ENCODE measurements around the gene PLCB1.
"Not testable (repeated sequence)": the region's sequence is repeated elsewhere in the genome, so short reads cannot be mapped to it uniquely, and the experiment has no call there.

Gene PLCB1

GRCh38 chr20:8587251-8587650 lies 455.2 kb downstream of the PLCB1 start:
- H3K9ac ChIP-seq (ENCODE audit: low read length) = no peak overlapping the region
- H3K27ac ChIP-seq (ENCODE audit: low read depth, low read length) = no peak overlapping the region
- H3K4me1 ChIP-seq (ENCODE audit: insufficient read depth, low read length) = no peaks in the 10 kb centered on the region
- H3K9me3 ChIP-seq (ENCODE audit: low read length) = no peaks in the 10 kb centered on the region
- H3K27me3 ChIP-seq (ENCODE audit: control insufficient read depth in 1 of 2, insufficient read depth in 2 of 2, low read length in 2 of 2) = no peaks in the 10 kb centered on the region
- no peak overlapping the region for H3K4me3 ChIP-seq (ENCODE audit: low read depth in 1 of 2, low read length in 2 of 2)
- H3K36me3 ChIP-seq (ENCODE audit: insufficient read depth, low read length) = no peaks in the 10 kb centered on the region

GRCh38 chr20:8587810-8588209 lies 455.7 kb downstream of the PLCB1 start:
- Histone ChIP-seq H3K4me3 (ENCODE audit: low read depth in 1 of 2, low read length in 2 of 2) (no peak overlapping the region), H3K27me3 (ENCODE audit: control insufficient read depth in 1 of 2, insufficient read depth in 2 of 2, low read length in 2 of 2) (no peaks in the 10 kb centered on the region)

DNA sequence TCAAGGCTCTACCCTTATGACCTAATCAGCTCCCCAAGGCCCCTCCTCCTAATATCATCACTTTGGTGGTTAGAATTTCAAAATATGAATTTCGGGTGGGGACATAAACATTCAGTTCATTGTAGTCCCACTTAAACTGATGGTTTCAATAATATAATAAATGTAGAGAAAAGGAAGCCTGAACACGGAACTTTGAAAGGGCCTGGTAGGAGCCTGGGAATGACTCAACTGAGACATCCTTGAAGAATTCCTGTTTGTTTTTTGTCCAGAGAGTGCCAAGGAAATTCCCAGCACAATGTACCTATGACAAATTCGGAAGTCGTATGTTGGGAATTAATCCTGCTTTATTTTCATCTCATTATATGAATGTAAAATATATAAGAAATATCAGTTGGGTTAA lies 457.9 kb downstream of the PLCB1 start:
- no peak overlapping the region for H3K4me3 ChIP-seq (ENCODE audit: low read depth in 1 of 2, low read length in 2 of 2)
- H3K4me1 ChIP-seq (ENCODE audit: insufficient read depth, low read length) = peaks cover 7% of the 10 kb centered on the region
- no peaks in the 10 kb centered on the region for H3K36me3 ChIP-seq (ENCODE audit: insufficient read depth, low read length)
- H3K9ac ChIP-seq (ENCODE audit: low read length) = no peak overlapping the region
- H3K9me3 ChIP-seq (ENCODE audit: low read length) = no peaks in the 10 kb centered on the region
- H3K27ac ChIP-seq (ENCODE audit: low read depth, low read length) = no peak overlapping the region
- H3K27me3 ChIP-seq (ENCODE audit: control insufficient read depth in 1 of 2, insufficient read depth in 2 of 2, low read length in 2 of 2) = no peaks in the 10 kb centered on the region

More at GRCh38 chr20:8587810-8588209, 455.7 kb downstream of the PLCB1 start:
- no peak overlapping the region for H3K9ac ChIP-seq (ENCODE audit: low read length)
- no peaks in the 10 kb centered on the region for H3K9me3 ChIP-seq (ENCODE audit: low read length)
- no peaks in the 10 kb centered on the region for H3K4me1 ChIP-seq (ENCODE audit: insufficient read depth, low read length)
- no peaks in the 10 kb centered on the region for H3K36me3 ChIP-seq (ENCODE audit: insufficient read depth, low read length)
- no peak overlapping the region for H3K27ac ChIP-seq (ENCODE audit: low read depth, low read length)

DNA sequence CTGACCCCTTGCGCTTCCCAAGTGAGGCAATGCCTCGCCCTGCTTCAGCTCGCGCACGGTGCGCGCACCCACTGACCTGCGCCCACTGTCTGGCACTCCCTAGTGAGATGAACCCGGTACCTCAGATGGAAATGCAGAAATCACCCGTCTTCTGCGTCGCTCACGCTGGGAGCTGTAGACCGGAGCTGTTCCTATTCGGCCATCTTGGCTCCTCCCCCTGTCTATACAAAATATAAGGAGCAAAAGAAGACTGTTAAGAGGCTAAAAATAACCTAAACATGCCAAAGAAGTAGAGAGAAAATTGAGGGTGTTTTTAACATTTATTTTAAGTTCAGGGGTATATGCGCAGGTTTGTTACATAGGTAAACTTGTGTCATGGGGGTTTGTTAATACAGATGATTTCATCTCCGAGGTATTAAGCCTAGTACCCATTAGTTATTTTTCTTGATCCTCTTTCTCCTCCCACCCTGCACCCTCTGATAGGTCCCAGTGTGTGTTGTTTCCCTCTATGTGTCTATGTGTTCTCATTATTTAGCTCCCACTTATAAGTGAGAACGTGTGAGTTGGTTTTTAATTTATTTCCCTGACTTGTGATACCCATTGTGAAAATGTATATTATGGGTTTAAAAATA lies 469.0 kb downstream of the PLCB1 start:
- not testable (repeated sequence) for H3K27ac ChIP-seq (ENCODE audit: low read depth, low read length); H3K4me3 ChIP-seq (ENCODE audit: low read depth in 1 of 2, low read length in 2 of 2); H3K27me3 ChIP-seq (ENCODE audit: control insufficient read depth in 1 of 2, insufficient read depth in 2 of 2, low read length in 2 of 2); H3K36me3 ChIP-seq (ENCODE audit: insufficient read depth, low read length); H3K9me3 ChIP-seq (ENCODE audit: low read length); H3K9ac ChIP-seq (ENCODE audit: low read length)
- peaks cover 25% of the 10 kb centered on the region for H3K4me1 ChIP-seq (ENCODE audit: insufficient read depth, low read length)

GRCh38 chr20:8601542-8601912 lies 469.5 kb downstream of the PLCB1 start:
- no peak overlapping the region for H3K9ac ChIP-seq (ENCODE audit: low read length)
- no peak overlapping the region for H3K27ac ChIP-seq (ENCODE audit: low read depth, low read length)
- peaks cover 25% of the 10 kb centered on the region for H3K4me1 ChIP-seq (ENCODE audit: insufficient read depth, low read length)
- no peak overlapping the region for H3K4me3 ChIP-seq (ENCODE audit: low read depth in 1 of 2, low read length in 2 of 2)
- H3K36me3 ChIP-seq (ENCODE audit: insufficient read depth, low read length) = no peaks in the 10 kb centered on the region
- H3K9me3 ChIP-seq (ENCODE audit: low read length) = no peaks in the 10 kb centered on the region
- no peaks in the 10 kb centered on the region for H3K27me3 ChIP-seq (ENCODE audit: control insufficient read depth in 1 of 2, insufficient read depth in 2 of 2, low read length in 2 of 2)

- Histone ChIP-seq H3K27ac (ENCODE audit: low read depth, low read length) (peak overlapping the region; percentile 34), H3K4me3 (ENCODE audit: low read depth in 1 of 2, low read length in 2 of 2) (peak overlapping the region; percentile 10 to 20), H3K36me3 (ENCODE audit: insufficient read depth, low read length) (no peaks in the 10 kb centered on the region), H3K27me3 (ENCODE audit: control insufficient read depth in 1 of 2, insufficient read depth in 2 of 2, low read length in 2 of 2) (no peaks in the 10 kb centered on the region), H3K9ac (ENCODE audit: low read length) (no peak overlapping the region), H3K9me3 (ENCODE audit: low read length) (no peaks in the 10 kb centered on the region), H3K4me1 (ENCODE audit: insufficient read depth, low read length) (peaks cover 25% of the 10 kb centered on the region)
Observed at GRCh38 chr20:8602389-8603116, 470.5 kb downstream of the PLCB1 start.

DNA sequence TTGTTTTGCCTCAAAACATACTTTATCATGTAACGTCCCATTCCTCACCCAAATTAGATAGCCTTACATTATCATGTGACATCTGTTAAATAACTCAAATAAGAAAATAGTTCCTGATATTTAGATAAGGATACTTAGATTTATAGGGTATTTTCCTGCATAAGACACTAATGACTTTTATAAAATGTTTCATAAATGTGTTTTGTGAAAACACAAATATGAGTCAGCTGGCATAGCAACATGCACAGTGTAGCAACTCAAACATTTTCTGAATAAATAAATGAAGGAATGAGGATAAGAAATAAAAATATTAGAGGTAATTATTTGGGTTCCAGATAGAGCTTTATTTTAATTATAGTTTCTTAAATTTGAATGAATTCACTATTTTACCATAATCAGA lies 476.4 kb downstream of the PLCB1 start:
- Histone ChIP-seq H3K36me3 (ENCODE audit: insufficient read depth, low read length) (no peaks in the 10 kb centered on the region), H3K27me3 (ENCODE audit: control insufficient read depth in 1 of 2, insufficient read depth in 2 of 2, low read length in 2 of 2) (no peaks in the 10 kb centered on the region), H3K9ac (ENCODE audit: low read length) (no peak overlapping the region), H3K4me1 (ENCODE audit: insufficient read depth, low read length) (peaks cover 3% of the 10 kb centered on the region), H3K4me3 (ENCODE audit: low read depth in 1 of 2, low read length in 2 of 2) (no peak overlapping the region), H3K27ac (ENCODE audit: low read depth, low read length) (no peak overlapping the region), H3K9me3 (ENCODE audit: low read length) (no peaks in the 10 kb centered on the region)

DNA sequence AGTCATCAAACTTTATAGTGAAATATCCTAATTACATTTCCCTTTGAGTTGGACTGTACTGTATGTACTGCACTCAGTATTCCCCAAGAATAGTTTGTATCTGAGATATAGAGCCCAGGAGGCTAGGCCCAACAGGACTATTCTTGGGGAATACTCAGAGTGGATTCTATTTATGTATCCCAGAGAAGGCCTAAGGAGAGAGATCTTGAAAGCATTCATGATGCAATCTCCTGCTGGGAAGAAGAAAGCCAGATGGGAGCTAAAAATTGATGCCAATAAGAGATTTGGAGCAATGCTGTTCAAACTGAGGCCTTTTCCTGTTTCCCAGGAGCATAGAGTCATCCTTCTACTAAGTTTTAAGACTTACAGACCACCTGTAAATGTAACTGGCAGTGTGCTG lies 484.7 kb downstream of the PLCB1 start:
- H3K4me3 ChIP-seq (ENCODE audit: low read depth in 1 of 2, low read length in 2 of 2) = no peak overlapping the region
- no peak overlapping the region for H3K9ac ChIP-seq (ENCODE audit: low read length)
- peaks cover 5% of the 10 kb centered on the region for H3K4me1 ChIP-seq (ENCODE audit: insufficient read depth, low read length)
- no peaks in the 10 kb centered on the region for H3K36me3 ChIP-seq (ENCODE audit: insufficient read depth, low read length)
- no peaks in the 10 kb centered on the region for H3K9me3 ChIP-seq (ENCODE audit: low read length)
- H3K27ac ChIP-seq (ENCODE audit: low read depth, low read length) = no peak overlapping the region
- H3K27me3 ChIP-seq (ENCODE audit: control insufficient read depth in 1 of 2, insufficient read depth in 2 of 2, low read length in 2 of 2) = no peaks in the 10 kb centered on the region

- peaks cover 5% of the 10 kb centered on the region for H3K4me1 ChIP-seq (ENCODE audit: insufficient read depth, low read length)
- no peaks in the 10 kb centered on the region for H3K36me3 ChIP-seq (ENCODE audit: insufficient read depth, low read length)
- H3K9me3 ChIP-seq (ENCODE audit: low read length) = no peaks in the 10 kb centered on the region
- no peak overlapping the region for H3K4me3 ChIP-seq (ENCODE audit: low read depth in 1 of 2, low read length in 2 of 2)
- H3K27me3 ChIP-seq (ENCODE audit: control insufficient read depth in 1 of 2, insufficient read depth in 2 of 2, low read length in 2 of 2) = no peaks in the 10 kb centered on the region
- H3K27ac ChIP-seq (ENCODE audit: low read depth, low read length) = no peak overlapping the region
- no peak overlapping the region for H3K9ac ChIP-seq (ENCODE audit: low read length)
Observed at GRCh38 chr20:8621001-8621400, 488.9 kb downstream of the PLCB1 start.

- Histone ChIP-seq H3K4me1 (ENCODE audit: insufficient read depth, low read length) (no peaks in the 10 kb centered on the region), H3K4me3 (ENCODE audit: low read depth in 1 of 2, low read length in 2 of 2) (no peak overlapping the region), H3K27me3 (ENCODE audit: control insufficient read depth in 1 of 2, insufficient read depth in 2 of 2, low read length in 2 of 2) (no peaks in the 10 kb centered on the region), H3K9me3 (ENCODE audit: low read length) (no peaks in the 10 kb centered on the region), H3K9ac (ENCODE audit: low read length) (no peak overlapping the region), H3K36me3 (ENCODE audit: insufficient read depth, low read length) (no peaks in the 10 kb centered on the region), H3K27ac (ENCODE audit: low read depth, low read length) (no peak overlapping the region)
Observed at GRCh38 chr20:8624046-8624445, 492.0 kb downstream of the PLCB1 start.

DNA sequence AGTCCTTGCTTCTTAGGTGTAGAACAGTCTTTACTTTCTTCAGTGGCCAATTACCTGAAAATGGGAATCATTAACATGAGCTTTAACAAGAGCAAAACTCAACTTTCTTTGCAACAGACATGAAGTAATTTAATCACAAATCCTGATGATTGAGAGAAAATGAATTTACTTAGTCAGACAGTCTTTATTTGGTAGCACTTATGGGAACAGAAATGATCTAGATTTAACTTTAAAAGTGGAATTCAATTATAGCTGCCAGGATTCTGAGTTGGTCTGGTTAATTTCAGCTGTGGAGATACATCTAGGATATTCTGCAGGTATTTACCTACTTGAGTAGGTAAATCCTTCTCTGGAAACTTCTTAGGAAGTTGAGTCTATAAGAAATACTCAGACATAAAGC lies 492.6 kb downstream of the PLCB1 start:
- H3K9ac ChIP-seq (ENCODE audit: low read length) = no peak overlapping the region
- no peak overlapping the region for H3K4me3 ChIP-seq (ENCODE audit: low read depth in 1 of 2, low read length in 2 of 2)
- no peaks in the 10 kb centered on the region for H3K36me3 ChIP-seq (ENCODE audit: insufficient read depth, low read length)
- H3K27me3 ChIP-seq (ENCODE audit: control insufficient read depth in 1 of 2, insufficient read depth in 2 of 2, low read length in 2 of 2) = no peaks in the 10 kb centered on the region
- no peaks in the 10 kb centered on the region for H3K4me1 ChIP-seq (ENCODE audit: insufficient read depth, low read length)
- no peaks in the 10 kb centered on the region for H3K9me3 ChIP-seq (ENCODE audit: low read length)
- no peak overlapping the region for H3K27ac ChIP-seq (ENCODE audit: low read depth, low read length)

All from muscle layer of colon (tissue), 2 donors.